Breast epithelium (tissue), 3 donors: ENCODE data around the gene RALGDS.

Experiments used
- POLR2AphosphoS5 ChIP-seq, 3 donors: sonication (generic); formaldehyde crosslinking; IDR thresholded peaks; one replicate each; pipeline ENCODE4 v1.6.1; 2017; ENCODE audit warnings: antibody characterized with exemption in 3 of 3
- TF ChIP-seq, protein P1 (sequence below), 3 donors: fragments of 450-650 bp; IDR thresholded peaks; one replicate each; pipeline ENCODE4 v1.5.1; 2016 to 2017; ENCODE audit warnings: antibody characterized with exemption in 3 of 3, mild to moderate bottlenecking in 3 of 3, moderate library complexity in 3 of 3

DNA sequence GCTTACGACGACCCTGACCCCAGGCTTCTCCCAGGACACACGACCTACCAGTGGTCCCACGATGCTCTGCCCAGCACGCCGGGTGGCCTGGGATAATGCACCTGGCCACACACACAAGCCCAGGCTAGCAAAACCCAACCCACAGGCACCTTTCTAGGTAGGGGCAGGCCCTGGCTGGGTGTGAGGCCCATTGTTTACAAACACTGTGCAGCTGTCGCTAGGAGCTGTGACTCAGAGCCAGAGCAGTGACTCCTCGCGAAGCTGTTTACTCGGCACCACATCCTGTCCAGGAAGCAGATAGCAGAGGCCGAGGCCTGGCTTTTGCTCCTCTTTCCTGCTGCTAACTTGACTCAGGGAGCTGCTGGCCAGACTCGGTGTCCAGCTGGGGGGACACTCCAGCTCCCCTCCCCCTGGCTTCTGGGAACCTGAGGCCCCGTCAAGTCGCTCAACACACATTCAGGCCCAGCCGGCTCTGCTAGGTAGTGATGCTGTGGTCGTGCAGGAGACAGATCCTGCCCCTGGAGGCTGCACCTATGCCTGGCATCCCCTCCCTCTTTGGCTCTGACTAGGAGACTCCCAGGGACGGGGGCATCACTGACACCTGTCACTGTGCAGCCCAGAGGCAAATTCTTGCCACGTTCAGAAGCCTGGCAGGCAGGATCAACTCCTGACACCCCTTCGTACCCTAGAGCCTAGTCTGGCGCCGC, 12.8 kb upstream of the RALGDS start:
- TF ChIP-seq POLR2AphosphoS5 (IDR thresholded peaks at IDR 0.05) = peak; percentile 69 to 90 (median 89)
- TF ChIP-seq, protein P1, sequence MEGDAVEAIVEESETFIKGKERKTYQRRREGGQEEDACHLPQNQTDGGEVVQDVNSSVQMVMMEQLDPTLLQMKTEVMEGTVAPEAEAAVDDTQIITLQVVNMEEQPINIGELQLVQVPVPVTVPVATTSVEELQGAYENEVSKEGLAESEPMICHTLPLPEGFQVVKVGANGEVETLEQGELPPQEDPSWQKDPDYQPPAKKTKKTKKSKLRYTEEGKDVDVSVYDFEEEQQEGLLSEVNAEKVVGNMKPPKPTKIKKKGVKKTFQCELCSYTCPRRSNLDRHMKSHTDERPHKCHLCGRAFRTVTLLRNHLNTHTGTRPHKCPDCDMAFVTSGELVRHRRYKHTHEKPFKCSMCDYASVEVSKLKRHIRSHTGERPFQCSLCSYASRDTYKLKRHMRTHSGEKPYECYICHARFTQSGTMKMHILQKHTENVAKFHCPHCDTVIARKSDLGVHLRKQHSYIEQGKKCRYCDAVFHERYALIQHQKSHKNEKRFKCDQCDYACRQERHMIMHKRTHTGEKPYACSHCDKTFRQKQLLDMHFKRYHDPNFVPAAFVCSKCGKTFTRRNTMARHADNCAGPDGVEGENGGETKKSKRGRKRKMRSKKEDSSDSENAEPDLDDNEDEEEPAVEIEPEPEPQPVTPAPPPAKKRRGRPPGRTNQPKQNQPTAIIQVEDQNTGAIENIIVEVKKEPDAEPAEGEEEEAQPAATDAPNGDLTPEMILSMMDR (IDR thresholded peaks at IDR 0.05) = peak in 1 of 3 donors; percentile 14
